HCT116 (cell line): ENCODE data around the gene DENND6A. TPM values are rescaled to one million over a fixed set of nuclear protein-coding genes. Genes with fewer than 3 reads are reported as not detected.

Source experiments
- ATAC-seq: fragments of 200-7000 bp; cut with Tn5 transposase; 2 replicates; pipeline ENCODE4 v1.9.1; 2020; ENCODE audit warnings: mild to moderate bottlenecking, moderate library complexity
- BruUV-seq: library from RNA; stranded (reverse); fragments of 400-500 nt; replicated peaks from 2 replicates; lab custom pipeline; 2021; lab: Mats Ljungman, UMichigan
- CTCF ChIA-PET: fragments of 300-600 bp; sonication (Branson Sonifier 250); formaldehyde crosslinking; loops from one replicate; lab custom pipeline; 2021; ENCODE audit warnings: antibody characterized with exemption; lab: Charles Lee
- POLR2A ChIA-PET: fragments of 300-600, 350-600 bp; sonication (Branson Sonifier 250); formaldehyde crosslinking; loops from one replicate; lab custom pipeline; 2021; ENCODE audit warnings: antibody characterized with exemption; lab: Charles Lee
- RAD21 ChIA-PET, 2 experiments: fragments of 300-600 bp; sonication (Branson Sonifier 250); formaldehyde crosslinking; loops; one replicate each; lab custom pipeline; 2023; ENCODE audit warnings: low total read pairs in 2 of 2; ENCODE audit not compliant: uncharacterized antibody in 2 of 2, unreplicated experiment in 2 of 2, low non-redundant PET in 1 of 2; lab: Charles Lee
- DNase-seq: peaks from one replicate; pipeline ENCODE4 v3.0.0-alpha.2; 2010; ENCODE audit warnings: low read depth, low spot score
- H2AFZ ChIP-seq: fragments of 200-600 bp; shearing (Covaris generic), sonication (generic); 2 replicates; pipeline ENCODE4 v1.6.1; 2017; ENCODE audit warnings: low read depth, mixed run types, mixed read lengths, antibody characterized with exemption, low read length; ENCODE audit not compliant: poor library complexity, severe bottlenecking
- H3K27ac ChIP-seq: 2 replicates; pipeline ENCODE4 v1.5.1; 2012; ENCODE audit warnings: low read depth, low read length
- H3K27me3 ChIP-seq: fragments of 200-600 bp; sonication (generic); 2 replicates; pipeline ENCODE4 v1.6.1; 2016; ENCODE audit warnings: mixed run types, low read length, mixed read lengths; ENCODE audit not compliant: insufficient read depth
- H3K36me3 ChIP-seq, 2 experiments: fragments of 200-500 bp in 1 of 2; fragments of 200-600 bp in 1 of 2; sonication (Bioruptor generic) in 1 of 2; sonication (generic) in 1 of 2; 2 replicates each; pipeline versions ENCODE4 v1.5.1 to v1.6.1; 2014 to 2016; ENCODE audit warnings: low read length in 2 of 2, inconsistent platforms in 1 of 2, mixed read lengths in 1 of 2, mixed run types in 1 of 2; ENCODE audit not compliant: insufficient read depth in 2 of 2, control insufficient read depth in 1 of 2
- H3K4me1 ChIP-seq, 2 experiments: fragments of 200-600 bp in 1 of 2; sonication (generic) in 1 of 2; 2 replicates each; pipeline versions ENCODE4 v1.5.1 to v1.6.1; 2012 to 2017; ENCODE audit warnings: low read length in 2 of 2, inconsistent platforms in 1 of 2, mild to moderate bottlenecking in 1 of 2, mixed read lengths in 1 of 2, mixed run types in 1 of 2, moderate library complexity in 1 of 2; ENCODE audit not compliant: insufficient read depth in 2 of 2, control insufficient read depth in 1 of 2
- H3K4me2 ChIP-seq: fragments of 200-600 bp; sonication (generic); 2 replicates; pipeline ENCODE4 v1.6.1; 2017; ENCODE audit warnings: mixed run types, low read length, mixed read lengths
- H3K4me3 ChIP-seq, 2 experiments: fragments of 200-600 bp in 1 of 2; sonication (generic) in 1 of 2; replicated peaks in 1 of 2; 2 replicates each; pipeline ENCODE4 v1.5.1; 2011 to 2016; ENCODE audit warnings: low read length in 2 of 2, control low read depth in 1 of 2, low read depth in 1 of 2, mild to moderate bottlenecking in 1 of 2, mixed read lengths in 1 of 2, mixed run types in 1 of 2
- H3K79me2 ChIP-seq: fragments of 200-600 bp; sonication (generic); 2 replicates; pipeline ENCODE4 v1.6.1; 2017; ENCODE audit warnings: mild to moderate bottlenecking, mixed run types, low read length, moderate library complexity, mixed read lengths; ENCODE audit not compliant: insufficient read depth
- H3K9ac ChIP-seq: fragments of 200-600 bp; sonication (generic); 2 replicates; pipeline ENCODE4 v1.6.1; 2016; ENCODE audit warnings: low read length, mixed read lengths
- H3K9me2 ChIP-seq: fragments of 200-600 bp; sonication (generic), shearing (Covaris generic); 2 replicates; pipeline ENCODE4 v1.6.1; 2017; ENCODE audit warnings: mixed run types, mild to moderate bottlenecking, moderate library complexity; ENCODE audit not compliant: insufficient read depth
- H3K9me3 ChIP-seq, 2 experiments: fragments of 200-500 bp in 1 of 2; fragments of 200-600 bp in 1 of 2; sonication (Bioruptor generic) in 1 of 2; sonication (generic) in 1 of 2; 2 replicates each; pipeline ENCODE4 v1.6.1; 2014 to 2017; ENCODE audit warnings: low read length in 2 of 2, mixed read lengths in 2 of 2, inconsistent platforms in 1 of 2, low read depth in 1 of 2, mild to moderate bottlenecking in 1 of 2, mixed run types in 1 of 2, moderate library complexity in 1 of 2; ENCODE audit not compliant: control insufficient read depth in 1 of 2, insufficient read depth in 1 of 2
- H4K20me1 ChIP-seq: fragments of 200-600 bp; sonication (generic), shearing (Covaris generic); 2 replicates; pipeline ENCODE4 v1.6.1; 2017; ENCODE audit warnings: mixed run types, mild to moderate bottlenecking, moderate library complexity; ENCODE audit not compliant: insufficient read depth
- CBX3 ChIP-seq: IDR thresholded peaks from 2 replicates; pipeline ENCODE4 v1.6.1; 2012; ENCODE audit warnings: low read depth
- CEBPB ChIP-seq: IDR thresholded peaks from 2 replicates; pipeline ENCODE4 v1.6.1; 2012; ENCODE audit warnings: low read depth
- EZH2 ChIP-seq: fragments of 200-600 bp; sonication (generic); IDR thresholded peaks from 2 replicates; pipeline ENCODE4 v1.6.1; 2017; ENCODE audit warnings: antibody characterized with exemption, mixed run types
- FOSL1 ChIP-seq: IDR thresholded peaks from 2 replicates; pipeline ENCODE4 v1.6.1; 2012; ENCODE audit warnings: low read depth
- JUND ChIP-seq: IDR thresholded peaks from 2 replicates; pipeline ENCODE4 v1.6.1; 2012
- POLR2A ChIP-seq: IDR thresholded peaks from 2 replicates; pipeline ENCODE4 v1.7.0; 2011; ENCODE audit warnings: borderline replicate concordance; ENCODE audit not compliant: insufficient read depth, insufficient read length; ENCODE audit errors: extremely low read depth
- POLR2AphosphoS5 ChIP-seq: IDR thresholded peaks from 2 replicates; pipeline ENCODE4 v1.6.1; 2011; ENCODE audit warnings: mild to moderate bottlenecking, low read depth, low read length, moderate library complexity
- RAD21 ChIP-seq: IDR thresholded peaks from 2 replicates; pipeline ENCODE4 v1.6.1; 2012; ENCODE audit warnings: low read depth, mild to moderate bottlenecking
- SIN3A ChIP-seq: IDR thresholded peaks from 2 replicates; pipeline ENCODE4 v1.6.1; 2012; ENCODE audit warnings: low read depth
- SP1 ChIP-seq: IDR thresholded peaks from 2 replicates; pipeline ENCODE4 v1.6.1; 2012; ENCODE audit warnings: low read depth
- SRF ChIP-seq: IDR thresholded peaks from 2 replicates; pipeline ENCODE4 v1.6.1; 2012; ENCODE audit warnings: low read depth
- TCF7L2 ChIP-seq: IDR thresholded peaks from 2 replicates; pipeline ENCODE4 v1.7.0; 2011; ENCODE audit warnings: borderline replicate concordance, inconsistent platforms; ENCODE audit not compliant: insufficient read depth, insufficient read length; ENCODE audit errors: extremely low read depth
- YY1 ChIP-seq: IDR thresholded peaks from 2 replicates; pipeline ENCODE4 v1.6.1; 2011; ENCODE audit warnings: low read length, low read depth, moderate library complexity, mild to moderate bottlenecking; ENCODE audit not compliant: insufficient replicate concordance; ENCODE audit errors: extremely low read depth
- ZNF274 ChIP-seq: fragments of 200-500 bp; sonication (Bioruptor generic); IDR thresholded peaks from 2 replicates; pipeline ENCODE4 v1.6.1; 2014; ENCODE audit warnings: mild to moderate bottlenecking, low read depth, low read length, inconsistent platforms
- intact Hi-C: fragments of 100-400 bp; cut with micrococcal nuclease; formaldehyde crosslinking; loops from 2 replicates; pipeline ENCODE4 v1.10.0; 2022
- total RNA-seq: library from RNA; stranded (reverse); gene quantifications from one replicate; pipeline ENCODE4 v1.2.1, GENCODE V29; 2021; ENCODE audit not compliant: unreplicated experiment
- TF ChIP-seq, protein P1 (sequence below): IDR thresholded peaks from 2 replicates; pipeline ENCODE4 v1.6.1; 2012
- TF ChIP-seq, protein P2 (sequence below): IDR thresholded peaks from 2 replicates; pipeline ENCODE4 v1.6.1; 2011; ENCODE audit warnings: mild to moderate bottlenecking, low read length, moderate library complexity; ENCODE audit not compliant: insufficient replicate concordance; ENCODE audit errors: extremely low read depth
- TF ChIP-seq, protein P3 (sequence below), 3 experiments: fragments of 200-600 bp in 1 of 3; sonication (generic) in 1 of 3; IDR thresholded peaks in 2 of 3; conservative IDR thresholded peaks in 1 of 3; 2 replicates each; pipeline ENCODE4 v1.5.1; 2012 to 2017; ENCODE audit warnings: low read depth in 2 of 3, low read length in 2 of 3, antibody characterized with exemption in 1 of 3, borderline replicate concordance in 1 of 3, control low read depth in 1 of 3, mild to moderate bottlenecking in 1 of 3, mixed read lengths in 1 of 3, mixed run types in 1 of 3, moderate library complexity in 1 of 3; ENCODE audit not compliant: insufficient read depth in 1 of 3
- TF ChIP-seq, protein P4 (sequence below): IDR thresholded peaks from 2 replicates; pipeline ENCODE4 v1.6.1; 2012; ENCODE audit warnings: low read depth
- TF ChIP-seq, protein P5 (sequence below): IDR thresholded peaks from 2 replicates; pipeline ENCODE4 v1.6.1; 2012

Gene DENND6A
- total RNA-seq, 1 experiment from 2014 or later = 22.3 TPM

DNA sequence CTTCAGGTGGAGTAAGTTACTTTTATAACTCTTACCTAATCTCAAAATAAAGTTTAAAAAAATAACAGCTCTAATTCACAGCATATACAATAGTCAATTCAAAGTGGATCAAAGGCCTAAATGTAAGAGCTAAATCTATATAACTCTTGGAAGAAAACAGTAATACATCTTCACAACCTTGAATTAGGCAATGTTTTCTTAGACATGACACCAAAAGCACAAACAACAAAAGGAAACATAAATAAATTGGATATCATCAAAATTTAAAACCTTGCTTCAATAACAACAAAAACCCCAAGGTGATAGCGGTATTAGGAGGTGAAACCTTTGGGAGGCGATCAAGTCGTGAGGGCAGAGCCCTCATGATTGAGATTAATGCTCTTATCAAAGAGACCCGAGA lies 12.8 kb downstream of the DENND6A start (continued):
- TF ChIP-seq, protein P1, sequence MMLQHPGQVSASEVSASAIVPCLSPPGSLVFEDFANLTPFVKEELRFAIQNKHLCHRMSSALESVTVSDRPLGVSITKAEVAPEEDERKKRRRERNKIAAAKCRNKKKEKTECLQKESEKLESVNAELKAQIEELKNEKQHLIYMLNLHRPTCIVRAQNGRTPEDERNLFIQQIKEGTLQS = no peak

DNA sequence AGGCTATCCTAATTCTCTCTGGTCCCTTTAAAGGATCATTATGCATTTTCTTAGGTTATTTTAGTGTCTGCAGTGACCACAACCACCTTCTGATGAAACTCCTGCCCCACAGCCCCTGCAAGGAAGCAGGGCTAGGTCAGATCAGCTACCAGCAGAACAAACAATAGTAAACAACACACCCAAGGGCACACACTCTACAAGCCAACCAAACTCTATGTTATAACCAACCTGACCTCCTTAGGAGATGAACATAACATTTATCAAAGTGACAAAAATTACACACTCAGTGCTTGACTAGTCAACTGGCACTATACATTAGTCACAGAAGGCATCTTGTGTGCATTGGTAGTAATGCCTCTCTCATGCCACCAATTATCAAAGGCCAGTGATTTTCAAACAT lies 17.3 kb downstream of the DENND6A start:
- Histone ChIP-seq H3K27ac (no peak overlapping the region), H3K79me2 (peaks cover 50% of the 10 kb centered on the region), H3K36me3 (no peaks in the 10 kb centered on the region), H3K27me3 (no peaks in the 10 kb centered on the region), H4K20me1 (no peaks in the 10 kb centered on the region), H3K4me2 (no peak overlapping the region), H3K9me2 (no peaks in the 10 kb centered on the region), H2AFZ (no peak overlapping the region), H3K9ac (no peak overlapping the region), H3K9me3 (no peaks in the 10 kb centered on the region), H3K4me1 (no peaks in the 10 kb centered on the region), H3K4me3 (no peak overlapping the region)
- ATAC-seq = no peak
- DNase-seq = no peak
- intact Hi-C loops = no loop called here
- ChIA-PET CTCF (no interaction called here), POLR2A (no interaction called here), RAD21 (no interaction called here)
- no TSS peak for BruUV-seq
- TF ChIP-seq SP1 (no peak), JUND (no peak), FOSL1 (no peak), CEBPB (no peak), SRF (no peak), EZH2 (no peak), YY1 (no peak), POLR2AphosphoS5 (no peak), TCF7L2 (no peak), RAD21 (no peak), ZNF274 (no peak), CBX3 (no peak), SIN3A (no peak), POLR2A (no peak)
- TF ChIP-seq, protein P2, sequence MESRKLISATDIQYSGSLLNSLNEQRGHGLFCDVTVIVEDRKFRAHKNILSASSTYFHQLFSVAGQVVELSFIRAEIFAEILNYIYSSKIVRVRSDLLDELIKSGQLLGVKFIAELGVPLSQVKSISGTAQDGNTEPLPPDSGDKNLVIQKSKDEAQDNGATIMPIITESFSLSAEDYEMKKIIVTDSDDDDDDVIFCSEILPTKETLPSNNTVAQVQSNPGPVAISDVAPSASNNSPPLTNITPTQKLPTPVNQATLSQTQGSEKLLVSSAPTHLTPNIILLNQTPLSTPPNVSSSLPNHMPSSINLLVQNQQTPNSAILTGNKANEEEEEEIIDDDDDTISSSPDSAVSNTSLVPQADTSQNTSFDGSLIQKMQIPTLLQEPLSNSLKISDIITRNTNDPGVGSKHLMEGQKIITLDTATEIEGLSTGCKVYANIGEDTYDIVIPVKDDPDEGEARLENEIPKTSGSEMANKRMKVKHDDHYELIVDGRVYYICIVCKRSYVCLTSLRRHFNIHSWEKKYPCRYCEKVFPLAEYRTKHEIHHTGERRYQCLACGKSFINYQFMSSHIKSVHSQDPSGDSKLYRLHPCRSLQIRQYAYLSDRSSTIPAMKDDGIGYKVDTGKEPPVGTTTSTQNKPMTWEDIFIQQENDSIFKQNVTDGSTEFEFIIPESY = no peak
- TF ChIP-seq, protein P3, sequence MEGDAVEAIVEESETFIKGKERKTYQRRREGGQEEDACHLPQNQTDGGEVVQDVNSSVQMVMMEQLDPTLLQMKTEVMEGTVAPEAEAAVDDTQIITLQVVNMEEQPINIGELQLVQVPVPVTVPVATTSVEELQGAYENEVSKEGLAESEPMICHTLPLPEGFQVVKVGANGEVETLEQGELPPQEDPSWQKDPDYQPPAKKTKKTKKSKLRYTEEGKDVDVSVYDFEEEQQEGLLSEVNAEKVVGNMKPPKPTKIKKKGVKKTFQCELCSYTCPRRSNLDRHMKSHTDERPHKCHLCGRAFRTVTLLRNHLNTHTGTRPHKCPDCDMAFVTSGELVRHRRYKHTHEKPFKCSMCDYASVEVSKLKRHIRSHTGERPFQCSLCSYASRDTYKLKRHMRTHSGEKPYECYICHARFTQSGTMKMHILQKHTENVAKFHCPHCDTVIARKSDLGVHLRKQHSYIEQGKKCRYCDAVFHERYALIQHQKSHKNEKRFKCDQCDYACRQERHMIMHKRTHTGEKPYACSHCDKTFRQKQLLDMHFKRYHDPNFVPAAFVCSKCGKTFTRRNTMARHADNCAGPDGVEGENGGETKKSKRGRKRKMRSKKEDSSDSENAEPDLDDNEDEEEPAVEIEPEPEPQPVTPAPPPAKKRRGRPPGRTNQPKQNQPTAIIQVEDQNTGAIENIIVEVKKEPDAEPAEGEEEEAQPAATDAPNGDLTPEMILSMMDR (IDR thresholded peaks at IDR 0.05 in 2 of 3, conservative IDR thresholded peaks at IDR 0.05 in 1 of 3; ENCODE audit: borderline replicate concordance in 1 of 3, insufficient read depth in 1 of 3, low read depth in 2 of 3, low read length in 2 of 3) = no peak
- TF ChIP-seq, protein P4, sequence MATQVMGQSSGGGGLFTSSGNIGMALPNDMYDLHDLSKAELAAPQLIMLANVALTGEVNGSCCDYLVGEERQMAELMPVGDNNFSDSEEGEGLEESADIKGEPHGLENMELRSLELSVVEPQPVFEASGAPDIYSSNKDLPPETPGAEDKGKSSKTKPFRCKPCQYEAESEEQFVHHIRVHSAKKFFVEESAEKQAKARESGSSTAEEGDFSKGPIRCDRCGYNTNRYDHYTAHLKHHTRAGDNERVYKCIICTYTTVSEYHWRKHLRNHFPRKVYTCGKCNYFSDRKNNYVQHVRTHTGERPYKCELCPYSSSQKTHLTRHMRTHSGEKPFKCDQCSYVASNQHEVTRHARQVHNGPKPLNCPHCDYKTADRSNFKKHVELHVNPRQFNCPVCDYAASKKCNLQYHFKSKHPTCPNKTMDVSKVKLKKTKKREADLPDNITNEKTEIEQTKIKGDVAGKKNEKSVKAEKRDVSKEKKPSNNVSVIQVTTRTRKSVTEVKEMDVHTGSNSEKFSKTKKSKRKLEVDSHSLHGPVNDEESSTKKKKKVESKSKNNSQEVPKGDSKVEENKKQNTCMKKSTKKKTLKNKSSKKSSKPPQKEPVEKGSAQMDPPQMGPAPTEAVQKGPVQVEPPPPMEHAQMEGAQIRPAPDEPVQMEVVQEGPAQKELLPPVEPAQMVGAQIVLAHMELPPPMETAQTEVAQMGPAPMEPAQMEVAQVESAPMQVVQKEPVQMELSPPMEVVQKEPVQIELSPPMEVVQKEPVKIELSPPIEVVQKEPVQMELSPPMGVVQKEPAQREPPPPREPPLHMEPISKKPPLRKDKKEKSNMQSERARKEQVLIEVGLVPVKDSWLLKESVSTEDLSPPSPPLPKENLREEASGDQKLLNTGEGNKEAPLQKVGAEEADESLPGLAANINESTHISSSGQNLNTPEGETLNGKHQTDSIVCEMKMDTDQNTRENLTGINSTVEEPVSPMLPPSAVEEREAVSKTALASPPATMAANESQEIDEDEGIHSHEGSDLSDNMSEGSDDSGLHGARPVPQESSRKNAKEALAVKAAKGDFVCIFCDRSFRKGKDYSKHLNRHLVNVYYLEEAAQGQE = no peak
- TF ChIP-seq, protein P1 = no peak
- TF ChIP-seq, protein P5, sequence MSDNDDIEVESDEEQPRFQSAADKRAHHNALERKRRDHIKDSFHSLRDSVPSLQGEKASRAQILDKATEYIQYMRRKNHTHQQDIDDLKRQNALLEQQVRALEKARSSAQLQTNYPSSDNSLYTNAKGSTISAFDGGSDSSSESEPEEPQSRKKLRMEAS = no peak
